HCT116 (cell line): ENCODE data around the gene VSX1. TPM values are rescaled to one million over a fixed set of nuclear protein-coding genes. Genes with fewer than 3 reads are reported as not detected.

Source experiments
- ATAC-seq: fragments of 200-7000 bp; cut with Tn5 transposase; 2 replicates; pipeline ENCODE4 v1.9.1; 2020; ENCODE audit warnings: mild to moderate bottlenecking, moderate library complexity
- BruUV-seq: library from RNA; stranded (reverse); fragments of 400-500 nt; replicated peaks from 2 replicates; lab custom pipeline; 2021; lab: Mats Ljungman, UMichigan
- CTCF ChIA-PET: fragments of 300-600 bp; sonication (Branson Sonifier 250); formaldehyde crosslinking; loops from one replicate; lab custom pipeline; 2021; ENCODE audit warnings: antibody characterized with exemption; lab: Charles Lee
- POLR2A ChIA-PET: fragments of 300-600, 350-600 bp; sonication (Branson Sonifier 250); formaldehyde crosslinking; loops from one replicate; lab custom pipeline; 2021; ENCODE audit warnings: antibody characterized with exemption; lab: Charles Lee
- RAD21 ChIA-PET, 2 experiments: fragments of 300-600 bp; sonication (Branson Sonifier 250); formaldehyde crosslinking; loops; one replicate each; lab custom pipeline; 2023; ENCODE audit warnings: low total read pairs in 2 of 2; ENCODE audit not compliant: uncharacterized antibody in 2 of 2, unreplicated experiment in 2 of 2, low non-redundant PET in 1 of 2; lab: Charles Lee
- DNase-seq: peaks from one replicate; pipeline ENCODE4 v3.0.0-alpha.2; 2010; ENCODE audit warnings: low read depth, low spot score
- H2AFZ ChIP-seq: fragments of 200-600 bp; shearing (Covaris generic), sonication (generic); 2 replicates; pipeline ENCODE4 v1.6.1; 2017; ENCODE audit warnings: low read depth, mixed run types, mixed read lengths, antibody characterized with exemption, low read length; ENCODE audit not compliant: poor library complexity, severe bottlenecking
- H3K27ac ChIP-seq: 2 replicates; pipeline ENCODE4 v1.5.1; 2012; ENCODE audit warnings: low read depth, low read length
- H3K27me3 ChIP-seq: fragments of 200-600 bp; sonication (generic); 2 replicates; pipeline ENCODE4 v1.6.1; 2016; ENCODE audit warnings: mixed run types, low read length, mixed read lengths; ENCODE audit not compliant: insufficient read depth
- H3K36me3 ChIP-seq, 2 experiments: fragments of 200-500 bp in 1 of 2; fragments of 200-600 bp in 1 of 2; sonication (Bioruptor generic) in 1 of 2; sonication (generic) in 1 of 2; 2 replicates each; pipeline versions ENCODE4 v1.5.1 to v1.6.1; 2014 to 2016; ENCODE audit warnings: low read length in 2 of 2, inconsistent platforms in 1 of 2, mixed read lengths in 1 of 2, mixed run types in 1 of 2; ENCODE audit not compliant: insufficient read depth in 2 of 2, control insufficient read depth in 1 of 2
- H3K4me1 ChIP-seq, 2 experiments: fragments of 200-600 bp in 1 of 2; sonication (generic) in 1 of 2; 2 replicates each; pipeline versions ENCODE4 v1.5.1 to v1.6.1; 2012 to 2017; ENCODE audit warnings: low read length in 2 of 2, inconsistent platforms in 1 of 2, mild to moderate bottlenecking in 1 of 2, mixed read lengths in 1 of 2, mixed run types in 1 of 2, moderate library complexity in 1 of 2; ENCODE audit not compliant: insufficient read depth in 2 of 2, control insufficient read depth in 1 of 2
- H3K4me2 ChIP-seq: fragments of 200-600 bp; sonication (generic); 2 replicates; pipeline ENCODE4 v1.6.1; 2017; ENCODE audit warnings: mixed run types, low read length, mixed read lengths
- H3K4me3 ChIP-seq, 2 experiments: fragments of 200-600 bp in 1 of 2; sonication (generic) in 1 of 2; replicated peaks in 1 of 2; 2 replicates each; pipeline ENCODE4 v1.5.1; 2011 to 2016; ENCODE audit warnings: low read length in 2 of 2, control low read depth in 1 of 2, low read depth in 1 of 2, mild to moderate bottlenecking in 1 of 2, mixed read lengths in 1 of 2, mixed run types in 1 of 2
- H3K79me2 ChIP-seq: fragments of 200-600 bp; sonication (generic); 2 replicates; pipeline ENCODE4 v1.6.1; 2017; ENCODE audit warnings: mild to moderate bottlenecking, mixed run types, low read length, moderate library complexity, mixed read lengths; ENCODE audit not compliant: insufficient read depth
- H3K9ac ChIP-seq: fragments of 200-600 bp; sonication (generic); 2 replicates; pipeline ENCODE4 v1.6.1; 2016; ENCODE audit warnings: low read length, mixed read lengths
- H3K9me2 ChIP-seq: fragments of 200-600 bp; sonication (generic), shearing (Covaris generic); 2 replicates; pipeline ENCODE4 v1.6.1; 2017; ENCODE audit warnings: mixed run types, mild to moderate bottlenecking, moderate library complexity; ENCODE audit not compliant: insufficient read depth
- H3K9me3 ChIP-seq, 2 experiments: fragments of 200-500 bp in 1 of 2; fragments of 200-600 bp in 1 of 2; sonication (Bioruptor generic) in 1 of 2; sonication (generic) in 1 of 2; 2 replicates each; pipeline ENCODE4 v1.6.1; 2014 to 2017; ENCODE audit warnings: low read length in 2 of 2, mixed read lengths in 2 of 2, inconsistent platforms in 1 of 2, low read depth in 1 of 2, mild to moderate bottlenecking in 1 of 2, mixed run types in 1 of 2, moderate library complexity in 1 of 2; ENCODE audit not compliant: control insufficient read depth in 1 of 2, insufficient read depth in 1 of 2
- H4K20me1 ChIP-seq: fragments of 200-600 bp; sonication (generic), shearing (Covaris generic); 2 replicates; pipeline ENCODE4 v1.6.1; 2017; ENCODE audit warnings: mixed run types, mild to moderate bottlenecking, moderate library complexity; ENCODE audit not compliant: insufficient read depth
- CBX3 ChIP-seq: IDR thresholded peaks from 2 replicates; pipeline ENCODE4 v1.6.1; 2012; ENCODE audit warnings: low read depth
- CTCF ChIP-seq, 3 experiments: fragments of 200-600 bp in 1 of 3; sonication (generic) in 1 of 3; IDR thresholded peaks in 2 of 3; conservative IDR thresholded peaks in 1 of 3; 2 replicates each; pipeline ENCODE4 v1.5.1; 2012 to 2017; ENCODE audit warnings: low read depth in 2 of 3, low read length in 2 of 3, antibody characterized with exemption in 1 of 3, borderline replicate concordance in 1 of 3, control low read depth in 1 of 3, mild to moderate bottlenecking in 1 of 3, mixed read lengths in 1 of 3, mixed run types in 1 of 3, moderate library complexity in 1 of 3; ENCODE audit not compliant: insufficient read depth in 1 of 3
- EZH2phosphoT487 ChIP-seq: fragments of 200-600 bp; IDR thresholded peaks from 2 replicates; pipeline ENCODE4 v1.6.1; 2018; ENCODE audit warnings: antibody characterized with exemption, borderline replicate concordance
- FOSL1 ChIP-seq: IDR thresholded peaks from 2 replicates; pipeline ENCODE4 v1.6.1; 2012; ENCODE audit warnings: low read depth
- POLR2AphosphoS5 ChIP-seq: IDR thresholded peaks from 2 replicates; pipeline ENCODE4 v1.6.1; 2011; ENCODE audit warnings: mild to moderate bottlenecking, low read depth, low read length, moderate library complexity
- RAD21 ChIP-seq: IDR thresholded peaks from 2 replicates; pipeline ENCODE4 v1.6.1; 2012; ENCODE audit warnings: low read depth, mild to moderate bottlenecking
- SIN3A ChIP-seq: IDR thresholded peaks from 2 replicates; pipeline ENCODE4 v1.6.1; 2012; ENCODE audit warnings: low read depth
- SP1 ChIP-seq: IDR thresholded peaks from 2 replicates; pipeline ENCODE4 v1.6.1; 2012; ENCODE audit warnings: low read depth
- TCF7L2 ChIP-seq: IDR thresholded peaks from 2 replicates; pipeline ENCODE4 v1.7.0; 2011; ENCODE audit warnings: borderline replicate concordance, inconsistent platforms; ENCODE audit not compliant: insufficient read depth, insufficient read length; ENCODE audit errors: extremely low read depth
- YY1 ChIP-seq: IDR thresholded peaks from 2 replicates; pipeline ENCODE4 v1.6.1; 2011; ENCODE audit warnings: low read length, low read depth, moderate library complexity, mild to moderate bottlenecking; ENCODE audit not compliant: insufficient replicate concordance; ENCODE audit errors: extremely low read depth
- ZBTB33 ChIP-seq: IDR thresholded peaks from 2 replicates; pipeline ENCODE4 v1.6.1; 2011; ENCODE audit warnings: mild to moderate bottlenecking, low read length, moderate library complexity; ENCODE audit not compliant: insufficient replicate concordance; ENCODE audit errors: extremely low read depth
- ZFX ChIP-seq: fragments of 450-650 bp; IDR thresholded peaks from 2 replicates; pipeline ENCODE4 v1.6.1; 2017
- ZNF274 ChIP-seq: fragments of 200-500 bp; sonication (Bioruptor generic); IDR thresholded peaks from 2 replicates; pipeline ENCODE4 v1.6.1; 2014; ENCODE audit warnings: mild to moderate bottlenecking, low read depth, low read length, inconsistent platforms
- intact Hi-C: fragments of 100-400 bp; cut with micrococcal nuclease; formaldehyde crosslinking; loops from 2 replicates; pipeline ENCODE4 v1.10.0; 2022
- total RNA-seq: library from RNA; stranded (reverse); gene quantifications from one replicate; pipeline ENCODE4 v1.2.1, GENCODE V29; 2021; ENCODE audit not compliant: unreplicated experiment
- TF ChIP-seq, protein P1 (sequence below): IDR thresholded peaks from 2 replicates; pipeline ENCODE4 v1.6.1; 2012; ENCODE audit warnings: low read depth
- TF ChIP-seq, protein P2 (sequence below): IDR thresholded peaks from 2 replicates; pipeline ENCODE4 v1.6.1; 2012

The VSX1 gene
- total RNA-seq, 1 experiment from 2014 or later: not detected

DNA sequence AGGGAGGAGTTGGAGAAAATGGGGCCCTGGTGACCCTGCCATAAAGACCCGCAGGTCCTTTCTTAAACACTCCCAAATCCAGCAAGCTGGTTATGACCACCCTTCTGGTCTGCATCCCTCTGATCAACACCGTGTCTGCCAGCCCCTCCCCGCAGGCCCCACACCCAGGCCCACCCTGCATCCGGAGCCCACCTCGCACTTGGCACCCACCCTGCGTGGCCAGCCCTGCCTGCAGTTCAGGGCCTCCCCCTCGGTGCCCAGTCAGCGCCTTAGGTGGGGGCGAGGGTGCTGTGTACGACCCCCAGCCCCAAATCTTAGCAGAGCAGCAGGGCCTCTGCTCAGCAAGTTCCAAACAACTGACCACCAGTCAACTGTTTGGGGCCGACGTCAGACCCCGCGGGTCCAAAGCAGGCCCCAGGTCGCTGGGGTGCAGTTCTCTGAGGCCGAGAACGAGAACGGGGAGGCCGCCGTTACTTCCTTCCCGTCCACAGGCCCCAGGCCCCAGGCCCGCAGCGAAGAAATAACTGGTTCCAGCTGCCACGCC lies 25.2 kb downstream of the VSX1 start:
- Histone ChIP-seq H3K9me2 (no peaks in the 10 kb centered on the region), H2AFZ (no peak overlapping the region), H3K27ac (no peak overlapping the region), H3K4me3 (no peak overlapping the region), H3K9ac (no peak overlapping the region), H3K4me1 (no peaks in the 10 kb centered on the region), H3K4me2 (peak overlapping the region; percentile 33; the same call in 1 of the 2 replicates), H3K79me2 (no peaks in the 10 kb centered on the region), H3K36me3 (no peaks in the 10 kb centered on the region), H3K27me3 (peaks cover 19% of the 10 kb centered on the region), H3K9me3 (no peaks in the 10 kb centered on the region), H4K20me1 (no peaks in the 10 kb centered on the region)
- no TSS peak for BruUV-seq
- intact Hi-C loops: no loop called here
- ATAC-seq (no peak), DNase-seq (no peak)
- ChIA-PET RAD21 (no interaction called here), CTCF (no interaction called here), POLR2A (no interaction called here)
- TF ChIP-seq FOSL1: no peak
- TF ChIP-seq POLR2AphosphoS5: no peak
- TF ChIP-seq YY1: no peak
- no peak for TF ChIP-seq SIN3A
- no peak for TF ChIP-seq EZH2phosphoT487
- no peak for TF ChIP-seq CTCF (IDR thresholded peaks at IDR 0.05 in 2 of 3, conservative IDR thresholded peaks at IDR 0.05 in 1 of 3; ENCODE audit: borderline replicate concordance in 1 of 3, insufficient read depth in 1 of 3, low read depth in 2 of 3, low read length in 2 of 3)
- TF ChIP-seq, protein P1, sequence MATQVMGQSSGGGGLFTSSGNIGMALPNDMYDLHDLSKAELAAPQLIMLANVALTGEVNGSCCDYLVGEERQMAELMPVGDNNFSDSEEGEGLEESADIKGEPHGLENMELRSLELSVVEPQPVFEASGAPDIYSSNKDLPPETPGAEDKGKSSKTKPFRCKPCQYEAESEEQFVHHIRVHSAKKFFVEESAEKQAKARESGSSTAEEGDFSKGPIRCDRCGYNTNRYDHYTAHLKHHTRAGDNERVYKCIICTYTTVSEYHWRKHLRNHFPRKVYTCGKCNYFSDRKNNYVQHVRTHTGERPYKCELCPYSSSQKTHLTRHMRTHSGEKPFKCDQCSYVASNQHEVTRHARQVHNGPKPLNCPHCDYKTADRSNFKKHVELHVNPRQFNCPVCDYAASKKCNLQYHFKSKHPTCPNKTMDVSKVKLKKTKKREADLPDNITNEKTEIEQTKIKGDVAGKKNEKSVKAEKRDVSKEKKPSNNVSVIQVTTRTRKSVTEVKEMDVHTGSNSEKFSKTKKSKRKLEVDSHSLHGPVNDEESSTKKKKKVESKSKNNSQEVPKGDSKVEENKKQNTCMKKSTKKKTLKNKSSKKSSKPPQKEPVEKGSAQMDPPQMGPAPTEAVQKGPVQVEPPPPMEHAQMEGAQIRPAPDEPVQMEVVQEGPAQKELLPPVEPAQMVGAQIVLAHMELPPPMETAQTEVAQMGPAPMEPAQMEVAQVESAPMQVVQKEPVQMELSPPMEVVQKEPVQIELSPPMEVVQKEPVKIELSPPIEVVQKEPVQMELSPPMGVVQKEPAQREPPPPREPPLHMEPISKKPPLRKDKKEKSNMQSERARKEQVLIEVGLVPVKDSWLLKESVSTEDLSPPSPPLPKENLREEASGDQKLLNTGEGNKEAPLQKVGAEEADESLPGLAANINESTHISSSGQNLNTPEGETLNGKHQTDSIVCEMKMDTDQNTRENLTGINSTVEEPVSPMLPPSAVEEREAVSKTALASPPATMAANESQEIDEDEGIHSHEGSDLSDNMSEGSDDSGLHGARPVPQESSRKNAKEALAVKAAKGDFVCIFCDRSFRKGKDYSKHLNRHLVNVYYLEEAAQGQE: no peak
- TF ChIP-seq ZBTB33: no peak
- no peak for TF ChIP-seq TCF7L2
- TF ChIP-seq RAD21: no peak
- no peak for TF ChIP-seq ZFX
- TF ChIP-seq, protein P2, sequence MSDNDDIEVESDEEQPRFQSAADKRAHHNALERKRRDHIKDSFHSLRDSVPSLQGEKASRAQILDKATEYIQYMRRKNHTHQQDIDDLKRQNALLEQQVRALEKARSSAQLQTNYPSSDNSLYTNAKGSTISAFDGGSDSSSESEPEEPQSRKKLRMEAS: no peak
- no peak for TF ChIP-seq ZNF274
- TF ChIP-seq CBX3: no peak
- no peak for TF ChIP-seq SP1
- TF ChIP-seq, all 23 proteins: peak for 0
